Caki2 (cell line): ENCODE results near the gene SH3BGRL2. TPM values are rescaled to one million over a fixed set of nuclear protein-coding genes. Genes with fewer than 3 reads are reported as not detected.

ENCODE experiments used
- total RNA-seq: library from RNA; depleted of rRNA; stranded (reverse); fragments of >200 nt; shearing (Covaris generic); gene quantifications from 2 replicates; pipeline ENCODE4 v1.2.3, GENCODE V29; 2014; ENCODE audit warnings: low replicate concordance; rRNA removed

Gene SH3BGRL2
- total RNA-seq, 1 experiment from 2014 or later, result 2.2 TPM

Other genes with a start within 250 kb of the SH3BGRL2 start
- gene LCA5, start 93.9 kb upstream of the SH3BGRL2 start, total RNA-seq, result 2.3 and 4.4 TPM in 2 replicates